HG03439 (cell line): ENCODE results near the gene FLAD1.
"Not testable (repeated sequence)": the region's sequence is repeated elsewhere in the genome, so short reads cannot be mapped to it uniquely, and the experiment has no call there.

Experiments used
- ATAC-seq: cut with Tn5 transposase; IDR thresholded peaks from one replicate; pipeline ENCODE4 v1.9.1; 2021; ENCODE audit warnings: mild to moderate bottlenecking, moderate library complexity; ENCODE audit not compliant: unreplicated experiment

FLAD1 gene

DNA sequence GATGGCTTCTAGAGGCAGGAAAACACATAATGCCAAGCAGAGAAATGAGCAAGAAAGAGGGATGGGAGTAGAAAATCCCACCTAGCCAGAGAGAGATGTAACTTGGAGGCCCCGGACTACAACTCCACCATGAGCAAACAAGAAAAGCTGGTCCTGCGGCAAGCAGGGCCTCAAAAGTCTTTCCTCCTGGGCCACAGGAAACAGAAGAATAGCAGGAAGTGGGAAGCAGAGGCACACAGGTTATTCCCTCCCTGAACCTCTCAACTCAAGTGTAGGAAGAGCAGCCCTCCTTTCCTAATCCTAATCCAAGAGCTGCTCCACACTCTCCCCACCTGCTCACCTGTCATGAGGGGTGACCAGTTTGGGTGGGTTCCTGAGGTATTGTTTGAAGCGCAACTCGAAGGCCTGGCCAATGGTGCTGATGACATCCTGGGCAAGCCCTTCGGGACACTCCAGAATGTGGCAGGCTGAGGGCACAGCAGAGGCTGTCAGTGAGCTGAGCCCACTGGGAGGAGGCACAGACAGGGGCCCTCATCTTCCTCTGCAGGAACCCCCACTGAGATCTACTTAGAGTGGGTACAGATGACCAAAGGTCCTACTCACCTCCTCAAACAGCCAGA, 15.7 kb upstream of the FLAD1 start:
- no peak for ATAC-seq

DNA sequence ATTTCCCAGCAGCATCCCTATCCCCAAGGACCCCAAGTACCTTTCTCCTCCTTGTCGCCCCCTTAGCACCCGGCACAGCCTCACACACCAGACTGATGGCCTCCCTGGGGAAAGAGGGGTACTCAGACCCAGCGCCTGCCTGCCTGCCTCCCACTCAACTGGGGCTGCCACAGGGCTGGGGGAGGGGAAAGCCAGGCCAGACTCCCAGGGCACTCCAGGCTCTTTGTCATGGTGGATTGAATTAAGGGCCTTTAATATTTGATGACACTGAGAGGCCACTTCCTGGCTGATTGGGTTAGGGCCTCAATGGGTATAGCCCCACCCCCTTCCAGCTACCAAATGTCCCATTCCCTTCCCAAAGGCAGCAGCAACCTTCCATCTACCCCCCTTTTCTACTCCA, 14.4 kb upstream of the FLAD1 start:
- ATAC-seq, result no peak

DNA sequence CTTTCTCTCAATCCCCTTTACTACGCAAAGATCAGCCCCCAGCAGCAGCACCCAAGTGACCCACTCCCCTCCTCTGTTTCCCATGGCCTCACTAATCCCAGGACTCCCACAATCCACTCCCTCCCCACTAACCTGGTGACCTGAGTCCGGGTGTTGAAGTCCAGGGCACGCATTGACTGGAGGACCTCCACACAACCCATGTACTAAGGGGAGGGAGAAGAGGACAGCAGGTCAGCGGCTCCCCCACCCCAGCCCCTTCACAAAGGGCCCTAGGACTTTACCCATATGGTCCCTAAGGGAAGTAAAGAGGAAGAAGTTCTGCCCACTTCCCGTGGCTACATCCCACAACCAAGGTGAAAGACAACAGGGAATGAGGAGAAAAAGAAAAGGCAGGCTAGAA, 13.9 kb upstream of the FLAD1 start:
- no peak for ATAC-seq

DNA sequence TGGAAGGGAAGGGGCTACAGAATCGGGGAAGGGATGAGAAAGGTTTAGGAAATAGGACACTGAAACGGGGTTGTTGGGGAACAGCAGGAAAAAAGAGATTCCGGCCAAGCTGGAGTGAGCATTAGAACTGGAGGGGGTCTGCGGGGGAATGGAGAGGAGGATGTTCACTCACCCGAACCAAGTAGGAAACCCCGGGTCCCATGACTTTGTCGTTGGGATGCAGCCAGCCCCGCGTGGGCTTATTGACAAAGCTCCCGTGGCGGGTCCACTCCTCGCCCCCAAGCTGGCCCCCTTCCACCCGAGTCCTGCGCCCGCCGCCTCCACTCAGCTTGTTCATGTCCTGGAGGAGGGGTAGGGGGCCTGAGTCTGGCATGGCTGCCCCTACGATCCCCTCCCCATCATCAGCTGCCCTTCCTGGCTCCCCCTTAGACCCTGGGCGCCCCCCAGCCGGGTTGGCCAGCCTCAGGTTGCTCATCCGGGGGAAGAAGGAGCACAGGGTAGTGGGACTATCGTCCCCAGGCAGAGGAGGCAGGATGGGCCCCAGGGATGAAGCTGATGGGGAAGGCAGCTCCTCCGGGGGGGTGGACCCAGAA, 13.2 kb upstream of the FLAD1 start:
- ATAC-seq, result no peak

DNA sequence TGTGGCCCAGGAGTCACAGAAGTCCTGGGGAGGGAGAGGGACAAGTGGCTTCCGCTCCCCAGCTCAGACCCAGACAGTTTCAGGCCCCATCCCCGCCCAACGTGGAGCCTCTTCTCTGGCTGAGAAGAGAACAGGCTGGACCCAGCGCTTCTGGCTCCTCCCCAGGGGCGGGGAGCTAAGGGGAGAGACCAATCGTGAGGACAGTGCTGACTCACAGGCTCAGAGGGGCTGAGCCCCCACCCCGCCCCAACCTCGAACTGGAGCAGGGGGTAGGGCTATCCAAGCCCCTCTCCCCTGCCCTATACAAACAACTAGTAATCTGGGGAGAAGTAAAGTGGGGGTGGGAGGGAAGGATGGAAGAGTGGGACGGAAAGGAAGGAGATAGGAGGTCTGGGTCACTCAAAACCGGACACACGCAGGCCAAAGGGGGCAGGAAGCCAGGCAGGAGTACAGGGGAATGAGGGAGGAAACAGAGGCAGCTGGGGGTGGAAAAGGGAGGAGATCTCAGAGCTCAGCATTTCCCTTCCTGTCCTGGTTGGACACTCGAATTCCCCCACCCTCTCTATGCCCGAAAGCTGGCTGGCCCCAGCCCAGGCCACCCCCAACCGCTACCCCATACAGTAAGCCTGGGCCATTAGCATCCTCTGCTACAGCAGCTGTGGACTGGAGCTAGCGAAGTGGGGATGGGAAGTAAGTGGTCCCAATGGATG, 12.4 kb upstream of the FLAD1 start, which contains the start of gene SHC1:
TSS of gene SHC1 (minus strand) at position 117 of the 710 bp plus-strand sequence. CDS start 221 bp downstream, outside the sequence.
- ATAC-seq, result no peak

DNA sequence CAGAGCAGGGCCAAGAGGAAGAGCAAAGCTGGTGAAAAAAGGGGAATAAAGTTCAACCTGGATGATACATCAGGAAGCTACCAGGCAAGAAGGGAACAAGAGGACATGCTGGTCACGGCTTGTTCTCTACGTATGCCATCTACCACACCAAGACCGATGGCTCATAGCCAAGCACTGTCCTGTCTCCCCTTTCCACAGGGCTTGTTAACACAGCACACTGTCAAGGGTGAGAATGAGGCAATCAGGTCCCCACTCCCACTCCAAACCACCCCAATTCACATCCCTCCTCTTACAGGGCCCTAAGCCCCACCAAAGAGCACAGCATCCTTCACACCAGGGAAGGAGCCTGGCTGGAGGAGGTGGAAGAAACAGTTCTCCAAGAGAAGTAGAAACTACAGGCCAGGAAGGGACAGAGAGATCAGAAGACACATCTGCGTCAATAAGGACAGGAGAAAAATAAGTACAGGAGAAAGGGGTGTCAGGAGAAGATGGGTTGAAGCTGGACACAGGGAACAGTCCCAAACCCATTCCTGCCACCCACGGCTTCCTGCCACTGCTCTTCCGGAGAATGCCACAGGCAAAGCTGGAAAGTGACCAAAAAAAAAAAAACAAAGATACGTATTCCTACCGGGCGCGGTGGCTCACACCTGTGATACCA, 11.7 kb upstream of the FLAD1 start:
- no peak for ATAC-seq

DNA sequence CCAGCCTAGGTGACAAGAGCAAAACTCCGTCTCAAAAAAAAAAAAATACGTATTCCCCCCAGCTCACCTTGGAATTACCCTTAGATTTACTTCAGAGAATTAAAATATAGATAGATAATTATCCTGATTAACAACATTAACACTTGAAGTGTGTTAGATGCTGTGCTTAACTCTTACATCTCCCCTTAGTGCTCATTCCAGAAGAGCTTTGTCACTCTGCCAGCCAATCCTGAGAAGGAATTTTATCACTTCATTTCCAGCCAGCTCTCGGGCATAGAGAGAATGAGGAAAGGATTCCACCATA, 11.0 kb upstream of the FLAD1 start:
- no peak for ATAC-seq

DNA sequence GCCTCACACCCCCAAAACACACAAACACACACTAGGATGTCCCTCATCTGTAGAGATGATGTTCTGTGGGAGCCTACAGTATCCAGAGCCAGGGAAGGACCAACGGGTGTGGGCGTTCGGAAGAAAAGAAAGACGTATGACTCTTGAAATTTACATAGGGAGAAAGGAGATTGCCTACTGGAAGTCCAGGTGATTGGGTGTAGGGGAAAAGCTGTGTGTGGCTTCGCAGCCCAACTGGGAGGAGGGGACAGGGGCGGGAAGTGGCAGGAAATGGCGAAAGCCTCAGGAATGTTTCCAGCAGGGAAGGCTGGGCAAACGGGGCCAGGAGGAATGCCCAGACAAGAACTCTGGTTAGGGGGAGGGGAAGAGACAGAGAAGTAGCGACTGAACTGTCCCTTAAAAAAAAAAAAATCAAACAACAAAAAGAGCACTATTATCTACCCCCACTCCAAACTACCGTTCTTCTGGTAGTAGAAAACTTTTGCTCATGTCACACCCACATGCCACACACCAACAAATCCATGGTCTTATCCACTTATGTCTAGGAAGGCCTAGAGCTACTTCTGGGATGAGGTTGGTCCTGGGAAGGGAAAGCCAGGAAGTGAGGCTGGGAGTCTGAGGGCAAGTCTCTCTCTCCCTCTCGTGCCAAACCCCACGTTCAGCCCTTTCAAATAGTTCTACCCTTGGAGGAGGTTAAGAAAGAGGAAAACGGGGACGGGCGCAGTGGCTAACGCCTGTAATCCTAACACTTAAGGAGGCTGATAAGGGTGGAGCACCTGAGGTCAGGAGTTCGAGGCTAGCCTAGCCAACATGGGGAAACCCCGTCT, 10.4 kb upstream of the FLAD1 start:
- ATAC-seq, result no peak

DNA sequence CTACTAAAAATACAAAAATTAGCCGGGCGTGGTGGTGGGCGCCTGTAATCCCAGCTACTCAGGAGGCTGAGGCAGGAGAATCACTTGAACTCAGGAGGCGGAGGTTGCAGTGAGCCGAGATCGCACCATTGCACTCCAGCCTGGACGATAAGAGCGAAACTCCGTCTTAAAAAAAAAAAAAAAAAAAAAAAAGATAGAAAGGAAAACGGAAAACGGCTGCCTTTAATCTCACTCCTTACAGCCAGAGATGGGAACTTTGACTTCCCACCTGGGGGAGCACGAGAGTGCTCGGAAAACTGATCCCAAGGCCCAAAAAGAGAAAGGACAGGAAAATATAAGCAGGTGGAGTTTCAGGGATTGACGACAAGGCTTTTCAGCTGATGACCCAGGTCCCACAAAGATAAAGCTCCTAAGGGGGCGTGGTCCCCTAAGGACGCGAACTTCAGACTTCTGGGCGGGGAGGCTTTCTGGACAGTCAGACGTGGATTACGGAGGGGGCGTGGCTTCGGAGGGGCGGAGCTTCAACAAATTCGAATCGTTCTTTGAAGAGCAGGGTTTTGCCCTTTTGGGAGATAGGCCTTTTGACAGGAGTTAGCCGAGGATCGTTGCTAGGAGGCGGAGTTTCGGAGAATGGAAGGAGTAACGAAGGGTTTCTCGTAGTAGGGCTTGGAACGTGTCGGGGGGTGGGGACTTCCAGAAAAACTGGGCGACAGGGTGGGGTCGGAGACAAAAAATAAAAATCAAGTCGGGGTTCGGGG, 9.6 kb upstream of the FLAD1 start:
- ATAC-seq, result peak; percentile 27

DNA sequence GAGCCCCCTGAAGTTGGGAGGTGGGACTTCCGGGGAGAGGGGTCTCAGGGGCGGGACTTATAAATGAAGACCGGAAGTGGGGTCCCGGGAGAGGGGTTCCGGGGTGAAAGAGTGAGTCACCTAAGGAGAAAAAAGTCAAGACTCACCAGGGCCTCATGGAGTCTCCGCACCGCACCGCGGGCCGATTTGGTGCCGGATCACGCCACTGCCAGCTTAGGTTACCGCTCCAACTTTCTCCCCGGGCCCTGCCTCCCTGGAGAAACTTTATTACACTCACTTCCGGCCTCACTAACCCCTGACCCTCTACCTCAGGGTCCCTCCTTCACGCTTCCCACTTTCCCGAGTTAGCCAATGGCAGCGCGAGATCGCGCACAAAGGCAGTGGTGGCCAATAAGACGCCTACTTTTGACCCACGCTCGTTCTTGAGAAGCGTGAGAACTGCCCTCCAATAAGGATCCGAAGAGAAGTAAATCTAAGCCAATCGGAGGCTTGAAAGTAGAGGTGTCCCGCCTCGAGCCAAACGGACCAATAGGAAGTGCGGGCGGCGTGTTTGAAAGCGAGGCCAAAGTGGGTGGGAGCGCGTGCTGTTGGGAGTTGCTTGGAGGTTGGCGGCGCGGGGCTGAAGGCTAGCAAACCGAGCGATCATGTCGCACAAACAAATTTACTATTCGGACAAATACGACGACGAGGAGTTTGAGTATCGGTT, 8.9 kb upstream of the FLAD1 start, which contains the start of gene CKS1B:
TSS of gene CKS1B (plus strand) at position 580 of the 706 bp plus-strand sequence. CDS start at position 645, 65 bp downstream.
- ATAC-seq, result peak; percentile 77

DNA sequence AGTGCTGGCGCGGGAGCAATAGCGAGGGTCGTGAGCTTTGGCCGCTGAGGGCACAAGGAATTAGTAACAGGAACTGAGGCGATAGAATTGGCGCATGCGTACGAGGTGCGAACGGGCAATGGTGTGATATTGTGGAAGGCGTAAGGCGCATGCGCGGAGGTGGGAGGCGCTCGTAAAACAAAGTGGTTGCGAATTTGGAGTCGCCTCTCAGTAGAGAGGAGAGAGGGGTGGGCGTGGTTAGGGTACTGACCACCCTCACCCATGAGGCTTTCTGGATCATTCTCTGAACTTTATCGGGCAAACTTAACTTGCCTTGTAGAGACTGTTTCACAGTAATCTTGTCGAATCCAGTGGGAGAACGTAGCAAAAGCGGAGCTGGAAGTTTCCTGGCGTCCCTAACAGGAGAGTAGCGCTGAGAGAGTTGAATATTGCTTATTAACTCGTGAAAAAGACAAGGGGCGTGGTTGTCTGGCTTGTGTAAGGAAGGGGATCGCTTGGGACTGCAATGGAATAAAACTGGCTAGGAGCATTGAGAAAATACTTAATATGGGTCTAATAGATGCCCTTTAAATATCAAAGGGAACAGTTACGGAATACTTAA, 8.2 kb upstream of the FLAD1 start:
- ATAC-seq, result peak; percentile 53

DNA sequence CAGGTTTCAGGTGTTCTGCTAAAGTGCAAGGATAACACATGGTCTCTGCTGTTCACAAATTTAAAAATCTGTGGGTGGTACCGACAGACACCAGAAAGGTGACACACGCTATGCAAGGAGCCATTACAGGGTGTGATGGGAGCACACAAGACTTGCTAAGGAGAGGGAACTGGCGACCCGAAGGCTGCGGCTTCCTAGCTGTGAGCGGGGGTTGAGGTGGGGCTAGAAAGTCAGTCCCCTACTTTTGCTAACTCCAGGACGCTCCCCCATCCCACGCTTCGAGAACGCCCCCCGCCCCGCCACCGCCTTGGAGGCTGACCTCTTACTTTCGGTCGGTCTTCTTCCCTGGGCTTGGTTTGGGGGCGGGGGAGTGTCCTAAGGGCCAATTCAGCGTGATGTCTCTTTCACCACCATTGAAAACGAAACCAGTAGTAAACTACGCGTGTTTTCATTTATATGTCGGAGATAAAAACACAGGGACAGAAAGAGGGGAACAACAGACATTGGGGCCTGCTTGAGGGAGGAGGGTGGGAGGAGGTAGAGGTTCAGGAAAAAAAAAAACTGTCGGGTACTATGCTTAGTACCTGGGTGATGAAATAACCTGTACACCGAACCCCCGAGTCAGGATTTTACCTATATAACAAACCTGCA, 7.6 kb upstream of the FLAD1 start:
- no peak for ATAC-seq

DNA sequence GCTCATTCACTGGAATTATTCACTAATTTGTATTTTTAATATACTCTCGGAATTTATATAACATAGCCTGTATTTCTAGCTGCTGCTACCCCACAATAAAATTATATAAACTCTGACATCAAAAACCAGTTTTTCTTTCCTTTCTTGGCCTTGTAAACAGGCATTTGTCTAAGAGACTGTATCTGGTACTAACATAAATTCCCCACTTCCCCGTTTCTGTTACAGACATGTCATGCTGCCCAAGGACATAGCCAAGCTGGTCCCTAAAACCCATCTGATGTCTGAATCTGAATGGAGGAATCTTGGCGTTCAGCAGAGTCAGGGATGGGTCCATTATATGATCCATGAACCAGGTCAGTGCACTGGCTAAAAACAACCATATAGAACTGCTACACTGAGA, 5.4 kb upstream of the FLAD1 start:
- not testable (repeated sequence) for ATAC-seq

DNA sequence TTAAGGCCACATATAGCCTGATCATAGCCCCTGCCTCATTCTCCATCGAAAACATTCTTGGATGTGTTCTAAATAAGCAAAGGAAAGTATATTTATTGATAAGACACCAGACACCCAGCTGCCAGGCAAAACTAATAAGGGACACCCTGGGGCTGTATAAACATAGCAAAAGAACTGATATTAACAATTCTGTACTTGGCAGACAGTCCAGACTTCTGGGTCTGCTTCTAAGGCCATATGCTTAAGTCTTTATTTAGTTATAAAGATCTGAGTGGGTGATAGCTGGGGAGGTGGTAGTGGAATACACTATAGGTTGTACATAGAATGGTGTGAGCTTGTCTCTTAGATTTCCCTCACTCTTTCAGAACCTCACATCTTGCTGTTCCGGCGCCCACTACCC, 4.8 kb upstream of the FLAD1 start:
- ATAC-seq, result no peak

DNA sequence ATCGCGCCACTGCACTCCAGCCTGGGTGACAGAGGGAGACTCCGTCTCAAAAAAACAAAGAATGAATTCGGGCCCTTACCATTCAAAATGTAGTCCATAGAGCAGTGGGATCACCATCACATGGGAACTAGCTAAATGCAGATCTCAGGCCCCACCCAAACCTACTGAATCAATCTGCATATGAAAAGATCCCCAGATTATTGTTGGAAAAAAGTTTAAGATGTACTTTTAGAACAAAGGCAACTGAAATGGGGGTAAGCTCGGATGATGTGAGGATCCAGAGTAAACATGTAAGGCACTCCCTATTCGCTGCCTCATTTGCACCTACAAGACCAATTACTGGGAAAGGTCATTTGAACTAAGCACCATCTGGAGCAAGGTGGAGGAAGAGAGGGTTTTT, 803 bp upstream of the FLAD1 start:
- ATAC-seq, result no peak

DNA sequence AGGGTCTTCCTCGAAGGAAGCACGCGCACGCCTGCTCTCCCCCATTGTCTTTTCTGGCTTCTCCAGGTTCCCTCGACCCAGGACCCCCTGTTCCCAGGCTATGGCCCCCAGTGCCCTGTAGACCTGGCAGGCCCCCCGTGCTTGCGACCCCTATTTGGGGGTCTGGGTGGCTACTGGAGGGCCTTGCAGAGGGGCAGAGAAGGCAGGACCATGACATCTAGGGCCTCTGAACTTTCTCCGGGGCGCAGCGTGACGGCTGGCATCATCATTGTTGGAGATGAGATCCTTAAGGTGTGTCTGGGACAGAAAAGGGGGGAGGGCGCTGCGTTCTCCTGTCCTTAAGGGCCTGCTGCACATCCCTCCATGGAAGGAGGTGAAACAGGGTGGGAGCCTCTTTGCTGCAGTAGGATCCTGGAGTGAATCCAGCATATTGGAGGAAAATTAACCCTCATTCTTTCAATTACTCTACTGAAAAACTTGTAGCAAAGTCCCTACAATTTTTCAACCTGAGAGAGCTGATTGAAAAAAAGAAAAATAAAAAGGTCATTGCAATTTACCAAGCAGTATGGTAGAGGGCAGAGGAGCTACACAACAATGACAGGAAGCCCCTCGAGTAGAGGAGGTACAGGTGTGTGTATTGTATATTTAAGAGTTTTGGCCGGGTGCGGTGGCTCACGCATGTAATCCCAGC, 777 bp downstream of the FLAD1 start:
- peak; percentile 5 for ATAC-seq

DNA sequence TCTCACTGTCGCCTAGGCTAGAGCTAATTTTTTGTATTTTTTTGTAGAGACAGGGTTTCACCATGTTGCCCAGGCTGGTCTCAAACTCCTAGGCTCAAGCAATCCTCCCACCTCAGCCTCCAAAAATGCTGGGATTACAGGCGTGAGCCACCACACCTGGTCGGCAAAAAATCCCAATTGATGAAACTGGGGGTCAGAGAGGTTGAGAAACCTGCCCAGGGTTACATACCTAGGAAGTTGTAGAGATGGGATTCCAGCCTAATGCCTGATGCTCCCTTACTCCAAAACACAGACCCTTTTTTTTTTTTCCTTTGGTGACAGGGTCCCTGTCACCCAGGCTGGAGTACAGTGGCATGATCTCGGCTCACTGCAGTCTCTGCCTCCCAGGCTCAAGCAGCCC, 3.6 kb downstream of the FLAD1 start:
- not testable (repeated sequence) for ATAC-seq

DNA sequence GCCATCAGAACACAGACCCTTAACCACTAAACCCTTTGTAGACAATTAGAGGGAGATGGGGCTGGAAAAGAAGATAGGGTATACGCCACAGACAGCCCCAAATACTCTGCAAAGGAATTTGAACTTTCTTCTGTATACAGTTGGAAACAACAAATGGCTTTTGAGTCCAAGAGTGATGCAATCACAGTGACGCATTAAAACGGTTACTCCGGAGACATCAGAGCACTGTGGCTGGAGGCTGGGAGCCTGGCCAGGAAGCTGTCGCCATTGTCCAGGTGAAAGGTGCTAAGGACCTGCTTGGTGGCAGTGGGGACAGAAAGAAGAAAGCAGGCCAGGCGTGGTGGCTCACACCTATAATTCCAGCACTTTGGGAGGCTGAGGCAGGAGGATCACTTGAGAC, 4.2 kb downstream of the FLAD1 start:
- ATAC-seq, result no peak
